NCI-H1694 treated with DMSO at 0.1 percent for 48 hours (cell line): ENCODE data around the gene HMX1.

Experiments used
- DNase-seq: peaks from one replicate; lab custom pipeline; 2025; lab: John Stamatoyannopoulos, UW

The HMX1 gene

GRCh38 chr4:8819473-8820177, 52.0 kb downstream of the HMX1 start:
- no peak for DNase-seq

GRCh38 chr4:8819019-8819418, 52.6 kb downstream of the HMX1 start:
- DNase-seq = no peak

- DNase-seq = no peak
Measured at GRCh38 chr4:8818063-8818881, 53.4 kb downstream of the HMX1 start.

GRCh38 chr4:8817813-8818062, 53.9 kb downstream of the HMX1 start:
- no peak for DNase-seq

- DNase-seq = no peak
Measured at GRCh38 chr4:8817096-8817812, 54.4 kb downstream of the HMX1 start.
